IPS-15b (cell line): Measurements from ENCODE around the gene CEMIP.

ENCODE experiments used
- H3K27me3 ChIP-seq: one replicate; pipeline ENCODE4 v1.6.1; 2013; ENCODE audit warnings: low read length; ENCODE audit not compliant: control insufficient read depth, insufficient read depth
- H3K36me3 ChIP-seq: one replicate; pipeline ENCODE4 v1.6.1; 2013; ENCODE audit warnings: low read length; ENCODE audit not compliant: control insufficient read depth, insufficient read depth
- H3K4me1 ChIP-seq: one replicate; pipeline ENCODE4 v1.6.1; 2013; ENCODE audit warnings: mild to moderate bottlenecking, low read length; ENCODE audit not compliant: control insufficient read depth, insufficient read depth
- H3K4me3 ChIP-seq: one replicate; pipeline ENCODE4 v1.5.1; 2013; ENCODE audit warnings: low read depth, low read length
- H3K9ac ChIP-seq: one replicate; pipeline ENCODE4 v1.6.1; 2013; ENCODE audit warnings: low read depth, mild to moderate bottlenecking, low read length
- H3K9me3 ChIP-seq: one replicate; pipeline ENCODE4 v1.6.1; 2013; ENCODE audit warnings: mild to moderate bottlenecking, low read length; ENCODE audit not compliant: control insufficient read depth, insufficient read depth

CEMIP gene

GRCh38 chr15:80778964-80779657, at the start of gene CEMIP:
CEMIP (plus strand) TSS chr15:80779370; CDS start chr15:80873880, 94,510 bp downstream.
- H3K9me3 ChIP-seq = no peaks in the 10 kb centered on the region
- H3K27me3 ChIP-seq = peaks cover 48% of the 10 kb centered on the region
- H3K9ac ChIP-seq = no peak within 1 kb of the TSS
- peak within 1 kb of the TSS; percentile 70 for H3K4me3 ChIP-seq
- no peaks in the 10 kb centered on the region for H3K36me3 ChIP-seq
- peaks cover 3% of the 10 kb centered on the region for H3K4me1 ChIP-seq

- H3K27me3 ChIP-seq = no peaks in the 10 kb centered on the region
- H3K9ac ChIP-seq = no peak overlapping the region
- peaks cover 2% of the 10 kb centered on the region for H3K4me1 ChIP-seq
- H3K4me3 ChIP-seq = no peak overlapping the region
- H3K9me3 ChIP-seq = peaks cover 3% of the 10 kb centered on the region
- peaks cover 2% of the 10 kb centered on the region for H3K36me3 ChIP-seq
Observed at GRCh38 chr15:80730387-80730786, 48.8 kb upstream of the CEMIP start.

- H3K4me1 ChIP-seq = peaks cover 2% of the 10 kb centered on the region
- no peaks in the 10 kb centered on the region for H3K36me3 ChIP-seq
- H3K9me3 ChIP-seq = no peaks in the 10 kb centered on the region
- H3K27me3 ChIP-seq = no peaks in the 10 kb centered on the region
- H3K4me3 ChIP-seq = no peak overlapping the region
- H3K9ac ChIP-seq = no peak overlapping the region
Observed at GRCh38 chr15:80730926-80731325, 48.2 kb upstream of the CEMIP start.

GRCh38 chr15:80732167-80732566, 47.0 kb upstream of the CEMIP start:
- H3K4me3 ChIP-seq = no peak overlapping the region
- no peak overlapping the region for H3K9ac ChIP-seq
- no peaks in the 10 kb centered on the region for H3K9me3 ChIP-seq
- no peaks in the 10 kb centered on the region for H3K27me3 ChIP-seq
- no peaks in the 10 kb centered on the region for H3K36me3 ChIP-seq
- H3K4me1 ChIP-seq = peaks cover 2% of the 10 kb centered on the region

- H3K9me3 ChIP-seq = no peaks in the 10 kb centered on the region
- no peak overlapping the region for H3K4me3 ChIP-seq
- no peaks in the 10 kb centered on the region for H3K36me3 ChIP-seq
- H3K9ac ChIP-seq = no peak overlapping the region
- no peaks in the 10 kb centered on the region for H3K27me3 ChIP-seq
- H3K4me1 ChIP-seq = peaks cover 2% of the 10 kb centered on the region
Observed at GRCh38 chr15:80732818-80733217, 46.4 kb upstream of the CEMIP start.

- Histone ChIP-seq H3K4me3 (no peak overlapping the region), H3K4me1 (peaks cover 2% of the 10 kb centered on the region), H3K9ac (no peak overlapping the region), H3K27me3 (no peaks in the 10 kb centered on the region), H3K9me3 (no peaks in the 10 kb centered on the region), H3K36me3 (no peaks in the 10 kb centered on the region)
Observed at GRCh38 chr15:80733460-80733859, 45.7 kb upstream of the CEMIP start.

- no peak overlapping the region for H3K4me3 ChIP-seq
Observed at GRCh38 chr15:80735344-80735743, 43.8 kb upstream of the CEMIP start.

GRCh38 chr15:80736560-80736959, 42.6 kb upstream of the CEMIP start:
- H3K36me3 ChIP-seq = no peaks in the 10 kb centered on the region
- peaks cover 2% of the 10 kb centered on the region for H3K4me1 ChIP-seq
- H3K4me3 ChIP-seq = no peak overlapping the region
- no peaks in the 10 kb centered on the region for H3K9me3 ChIP-seq
- no peak overlapping the region for H3K9ac ChIP-seq
- no peaks in the 10 kb centered on the region for H3K27me3 ChIP-seq

More at GRCh38 chr15:80735344-80735743, 43.8 kb upstream of the CEMIP start:
- Histone ChIP-seq H3K4me1 (peaks cover 2% of the 10 kb centered on the region), H3K9ac (no peak overlapping the region), H3K9me3 (no peaks in the 10 kb centered on the region), H3K27me3 (no peaks in the 10 kb centered on the region), H3K36me3 (no peaks in the 10 kb centered on the region)

- Histone ChIP-seq H3K4me3 (no peak overlapping the region), H3K27me3 (no peaks in the 10 kb centered on the region), H3K9ac (no peak overlapping the region), H3K9me3 (no peaks in the 10 kb centered on the region), H3K36me3 (no peaks in the 10 kb centered on the region), H3K4me1 (peaks cover 11% of the 10 kb centered on the region)
Observed at GRCh38 chr15:80739919-80740318, 39.3 kb upstream of the CEMIP start.

- no peaks in the 10 kb centered on the region for H3K27me3 ChIP-seq
- no peak overlapping the region for H3K4me3 ChIP-seq
- H3K4me1 ChIP-seq = peaks cover 9% of the 10 kb centered on the region
- H3K36me3 ChIP-seq = no peaks in the 10 kb centered on the region
- no peak overlapping the region for H3K9ac ChIP-seq
- H3K9me3 ChIP-seq = no peaks in the 10 kb centered on the region
Observed at GRCh38 chr15:80742081-80742480, 37.1 kb upstream of the CEMIP start.

- peaks cover 17% of the 10 kb centered on the region for H3K4me1 ChIP-seq
- no peak overlapping the region for H3K9ac ChIP-seq
- H3K9me3 ChIP-seq = no peaks in the 10 kb centered on the region
- H3K27me3 ChIP-seq = no peaks in the 10 kb centered on the region
- H3K36me3 ChIP-seq = no peaks in the 10 kb centered on the region
- no peak overlapping the region for H3K4me3 ChIP-seq
Observed at GRCh38 chr15:80743189-80743833, 35.9 kb upstream of the CEMIP start.

- Histone ChIP-seq H3K9me3 (no peaks in the 10 kb centered on the region), H3K9ac (no peak overlapping the region), H3K4me3 (no peak overlapping the region), H3K27me3 (no peaks in the 10 kb centered on the region), H3K4me1 (peaks cover 17% of the 10 kb centered on the region), H3K36me3 (no peaks in the 10 kb centered on the region)
Observed at GRCh38 chr15:80744415-80744814, 34.8 kb upstream of the CEMIP start.
